Measurements from ENCODE around the gene FOXN1.

The FOXN1 gene

DNA sequence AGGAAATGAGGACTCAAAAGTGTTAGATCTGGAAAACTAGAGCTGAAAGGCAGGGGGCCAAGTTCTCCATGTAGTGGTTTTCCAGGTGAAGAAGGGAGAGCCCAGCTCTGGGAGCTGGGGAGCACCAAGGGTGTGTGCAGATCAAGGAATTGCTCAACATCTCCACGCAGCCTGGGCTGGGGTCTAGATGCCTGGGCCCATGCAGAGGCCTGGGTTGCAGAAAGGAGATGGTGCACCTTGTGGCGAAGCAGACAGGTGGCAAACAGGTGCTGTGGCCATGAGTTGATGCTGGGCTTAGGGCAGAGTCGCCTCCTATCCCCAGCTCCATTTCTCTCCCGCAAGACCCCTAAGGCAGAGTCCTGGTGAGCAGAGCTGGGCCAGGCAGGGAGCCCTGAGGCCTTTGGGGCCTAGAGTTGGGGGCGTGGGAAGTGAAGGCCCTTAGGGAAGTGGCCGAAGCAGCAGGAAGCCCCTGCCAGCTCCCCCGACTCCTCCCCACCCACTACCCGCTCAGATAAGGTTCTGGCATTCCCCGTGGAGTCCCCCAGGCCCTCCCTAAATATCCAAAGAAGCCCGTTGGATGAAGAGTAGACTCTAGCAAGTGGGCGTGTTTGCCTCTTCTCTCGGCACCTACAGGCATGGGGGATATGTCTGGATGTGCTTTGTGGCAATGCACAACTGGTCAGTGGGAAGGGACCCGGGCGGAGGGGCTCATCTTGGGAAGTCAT lies 777 bp downstream of the FOXN1 start:
- H2AFZ ChIP-seq (ENCODE audit: low read depth, low read length, severe bottlenecking) = no peak overlapping the region
- TF ChIP-seq, protein P1, sequence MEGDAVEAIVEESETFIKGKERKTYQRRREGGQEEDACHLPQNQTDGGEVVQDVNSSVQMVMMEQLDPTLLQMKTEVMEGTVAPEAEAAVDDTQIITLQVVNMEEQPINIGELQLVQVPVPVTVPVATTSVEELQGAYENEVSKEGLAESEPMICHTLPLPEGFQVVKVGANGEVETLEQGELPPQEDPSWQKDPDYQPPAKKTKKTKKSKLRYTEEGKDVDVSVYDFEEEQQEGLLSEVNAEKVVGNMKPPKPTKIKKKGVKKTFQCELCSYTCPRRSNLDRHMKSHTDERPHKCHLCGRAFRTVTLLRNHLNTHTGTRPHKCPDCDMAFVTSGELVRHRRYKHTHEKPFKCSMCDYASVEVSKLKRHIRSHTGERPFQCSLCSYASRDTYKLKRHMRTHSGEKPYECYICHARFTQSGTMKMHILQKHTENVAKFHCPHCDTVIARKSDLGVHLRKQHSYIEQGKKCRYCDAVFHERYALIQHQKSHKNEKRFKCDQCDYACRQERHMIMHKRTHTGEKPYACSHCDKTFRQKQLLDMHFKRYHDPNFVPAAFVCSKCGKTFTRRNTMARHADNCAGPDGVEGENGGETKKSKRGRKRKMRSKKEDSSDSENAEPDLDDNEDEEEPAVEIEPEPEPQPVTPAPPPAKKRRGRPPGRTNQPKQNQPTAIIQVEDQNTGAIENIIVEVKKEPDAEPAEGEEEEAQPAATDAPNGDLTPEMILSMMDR (IDR thresholded peaks at IDR 0.05; ENCODE audit: insufficient read depth, low read length, poor library complexity, severe bottlenecking) = no peak
- TF ChIP-seq EZH2phosphoT487 (conservative IDR thresholded peaks at IDR 0.05; ENCODE audit: low read length) = no peak
- no peaks in the 10 kb centered on the region for H3K36me3 ChIP-seq (ENCODE audit: low read length)

DNA sequence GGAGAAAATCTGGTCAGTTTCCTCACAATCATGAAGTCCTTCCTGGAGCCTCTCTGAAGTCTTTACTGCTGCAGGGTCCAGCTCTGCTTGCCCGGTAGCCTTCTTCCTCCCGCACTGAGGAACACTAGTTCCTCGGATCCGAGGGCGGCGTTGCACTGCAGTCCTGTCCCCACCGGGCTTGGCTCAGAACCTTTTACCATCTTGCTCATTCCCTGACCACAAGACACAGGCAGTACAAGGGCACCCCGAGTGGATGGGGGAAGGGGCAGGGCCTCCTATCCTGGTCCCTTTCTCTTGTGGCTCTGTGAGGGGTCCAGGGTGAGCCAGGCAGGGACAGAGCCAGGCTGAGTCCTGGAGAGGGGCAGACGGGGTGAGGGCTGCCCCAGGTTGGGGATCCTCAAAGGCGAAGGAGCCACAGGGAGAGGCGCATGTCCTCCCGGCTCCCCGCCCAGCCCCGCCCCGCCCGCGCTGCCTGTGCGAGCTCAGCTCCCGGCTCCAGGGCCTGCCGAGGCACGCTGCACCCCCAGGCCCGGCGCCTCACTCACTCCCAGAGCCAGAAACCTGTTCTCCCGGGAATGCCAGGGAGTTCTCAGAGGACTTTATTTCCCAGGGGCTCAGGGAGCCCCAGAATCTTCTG lies 1.5 kb downstream of the FOXN1 start:
- TF ChIP-seq, protein P1 (IDR thresholded peaks at IDR 0.05; ENCODE audit: insufficient read depth, low read length, poor library complexity, severe bottlenecking) = no peak
- TF ChIP-seq EZH2phosphoT487 (conservative IDR thresholded peaks at IDR 0.05; ENCODE audit: low read length) = no peak
- H3K4me2 ChIP-seq (ENCODE audit: low read depth, low read length, poor library complexity, severe bottlenecking) = no peak overlapping the region
- no peaks in the 10 kb centered on the region for H3K27me3 ChIP-seq (ENCODE audit: low read length)
- no peak overlapping the region for H3K4me3 ChIP-seq (ENCODE audit: insufficient read depth, low read length, poor library complexity, severe bottlenecking)
- H3K27ac ChIP-seq (ENCODE audit: low read depth, low read length) = no peak overlapping the region
- H3K9me3 ChIP-seq (ENCODE audit: insufficient read depth, low read length) = no peaks in the 10 kb centered on the region
- no peaks in the 10 kb centered on the region for H3K9me2 ChIP-seq (replicated peaks; ENCODE audit: insufficient read depth, low read length)
- no peaks in the 10 kb centered on the region for H3K79me2 ChIP-seq (ENCODE audit: insufficient read depth, low read length)
- no peak overlapping the region for H2AFZ ChIP-seq (ENCODE audit: low read depth, low read length, severe bottlenecking)
- H3F3A ChIP-seq (ENCODE audit: insufficient read depth) = no peaks in the 10 kb centered on the region
- no peaks in the 10 kb centered on the region for H4K20me1 ChIP-seq (ENCODE audit: low read depth, low read length)
- no peaks in the 10 kb centered on the region for H3K36me3 ChIP-seq (ENCODE audit: low read length)
- no peak overlapping the region for H3K9ac ChIP-seq (ENCODE audit: low read length)

More for the DNA sequence above, 777 bp downstream of the FOXN1 start:
- Histone ChIP-seq H3K4me3 (ENCODE audit: insufficient read depth, low read length, poor library complexity, severe bottlenecking) (no peak overlapping the region), H4K20me1 (ENCODE audit: low read depth, low read length) (no peaks in the 10 kb centered on the region), H3K9me3 (ENCODE audit: insufficient read depth, low read length) (no peaks in the 10 kb centered on the region), H3F3A (ENCODE audit: insufficient read depth) (no peaks in the 10 kb centered on the region), H3K27ac (ENCODE audit: low read depth, low read length) (no peak overlapping the region), H3K27me3 (ENCODE audit: low read length) (no peaks in the 10 kb centered on the region), H3K9me2 (replicated peaks; ENCODE audit: insufficient read depth, low read length) (no peaks in the 10 kb centered on the region), H3K4me2 (ENCODE audit: low read depth, low read length, poor library complexity, severe bottlenecking) (no peak overlapping the region), H3K9ac (ENCODE audit: low read length) (no peak overlapping the region), H3K79me2 (ENCODE audit: insufficient read depth, low read length) (no peaks in the 10 kb centered on the region)

DNA sequence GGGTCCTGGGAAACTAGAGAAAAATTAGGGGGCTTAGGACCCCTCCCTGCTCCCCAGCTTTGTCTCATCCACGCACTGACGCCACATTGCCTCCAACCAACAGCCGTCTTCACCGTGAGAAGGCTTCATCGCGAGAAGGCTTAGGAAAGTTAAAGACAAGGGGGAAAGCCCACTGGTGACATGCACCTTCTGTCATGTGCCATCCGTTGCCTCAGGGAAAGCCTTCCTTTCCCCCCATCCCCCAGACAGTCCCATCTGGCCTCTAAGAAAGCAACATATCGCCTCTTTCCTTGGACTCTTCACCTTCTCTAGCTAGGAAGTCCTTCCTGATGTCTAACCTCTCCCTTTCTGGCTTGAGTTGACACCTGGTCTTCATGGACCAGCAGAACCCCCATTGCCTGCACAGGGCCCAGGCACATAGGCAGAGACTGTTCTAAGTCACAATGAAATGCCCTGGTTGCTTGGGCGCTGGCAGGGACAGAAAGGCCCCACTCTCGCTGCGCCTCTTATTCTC lies 2.1 kb downstream of the FOXN1 start:
- H3K9me2 ChIP-seq (replicated peaks; ENCODE audit: insufficient read depth, low read length) = no peaks in the 10 kb centered on the region
- H3K9ac ChIP-seq (ENCODE audit: low read length) = no peak overlapping the region
- H3K4me2 ChIP-seq (ENCODE audit: low read depth, low read length, poor library complexity, severe bottlenecking) = no peak overlapping the region
- H3K36me3 ChIP-seq (ENCODE audit: low read length) = no peaks in the 10 kb centered on the region
- H2AFZ ChIP-seq (ENCODE audit: low read depth, low read length, severe bottlenecking) = no peak overlapping the region
- H3K79me2 ChIP-seq (ENCODE audit: insufficient read depth, low read length) = no peaks in the 10 kb centered on the region
- no peak overlapping the region for H3K27ac ChIP-seq (ENCODE audit: low read depth, low read length)
- no peaks in the 10 kb centered on the region for H3K27me3 ChIP-seq (ENCODE audit: low read length)
- no peak overlapping the region for H3K4me3 ChIP-seq (ENCODE audit: insufficient read depth, low read length, poor library complexity, severe bottlenecking)
- TF ChIP-seq, protein P1 (IDR thresholded peaks at IDR 0.05; ENCODE audit: insufficient read depth, low read length, poor library complexity, severe bottlenecking) = no peak
- no peak for TF ChIP-seq EZH2phosphoT487 (conservative IDR thresholded peaks at IDR 0.05; ENCODE audit: low read length)
- H3F3A ChIP-seq (ENCODE audit: insufficient read depth) = no peaks in the 10 kb centered on the region
- no peaks in the 10 kb centered on the region for H3K9me3 ChIP-seq (ENCODE audit: insufficient read depth, low read length)
- no peaks in the 10 kb centered on the region for H4K20me1 ChIP-seq (ENCODE audit: low read depth, low read length)
